ENCODE results near the gene RIMKLA.

Gene RIMKLA

GRCh38 chr1:42433369-42433768 lies 52.8 kb downstream of the RIMKLA start:
- DNase-seq (ENCODE audit: low read depth), result no peak
- TF ChIP-seq CTCF (IDR thresholded peaks at IDR 0.05; ENCODE audit: control insufficient read depth, extremely low read depth, insufficient read depth), result no peak
- no peak overlapping the region for H3K4me3 ChIP-seq (ENCODE audit: low read depth, low read length)

GRCh38 chr1:42434340-42434739 lies 53.7 kb downstream of the RIMKLA start:
- no peak for TF ChIP-seq CTCF (IDR thresholded peaks at IDR 0.05; ENCODE audit: control insufficient read depth, extremely low read depth, insufficient read depth)
- DNase-seq (ENCODE audit: low read depth), result no peak
- H3K4me3 ChIP-seq (ENCODE audit: low read depth, low read length), result no peak overlapping the region

GRCh38 chr1:42439940-42440339 lies 59.3 kb downstream of the RIMKLA start:
- no peak for TF ChIP-seq CTCF (IDR thresholded peaks at IDR 0.05; ENCODE audit: control insufficient read depth, extremely low read depth, insufficient read depth)
- no peak overlapping the region for H3K4me3 ChIP-seq (ENCODE audit: low read depth, low read length)
- no peak for DNase-seq (ENCODE audit: low read depth)

DNA sequence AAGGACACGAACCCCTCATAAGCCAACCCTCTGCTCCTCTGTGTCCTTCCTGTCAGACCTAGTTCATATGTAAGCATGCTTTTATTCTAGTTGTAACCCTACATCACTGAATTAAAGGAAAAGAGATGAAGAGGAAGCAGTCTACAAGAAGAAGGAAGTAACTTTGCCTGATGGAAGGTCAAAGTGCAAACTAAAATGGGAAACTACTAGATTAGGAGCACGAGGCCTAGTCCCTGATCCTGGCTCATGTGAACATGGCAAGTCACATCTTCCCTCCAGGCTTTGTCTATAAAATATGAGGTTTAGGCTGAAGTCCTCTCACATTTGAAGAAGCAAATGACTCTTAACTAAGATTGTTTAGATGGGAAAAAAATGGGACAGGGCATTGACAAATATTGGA lies 62.1 kb downstream of the RIMKLA start:
- no peak overlapping the region for H3K4me3 ChIP-seq (ENCODE audit: low read depth, low read length)
- no peak for TF ChIP-seq CTCF (IDR thresholded peaks at IDR 0.05; ENCODE audit: control insufficient read depth, extremely low read depth, insufficient read depth)
- DNase-seq (ENCODE audit: low read depth), result no peak

GRCh38 chr1:42449256-42449655 lies 68.7 kb downstream of the RIMKLA start:
- no peak for DNase-seq (ENCODE audit: low read depth)
- no peak overlapping the region for H3K4me3 ChIP-seq (ENCODE audit: low read depth, low read length)
- no peak for TF ChIP-seq CTCF (IDR thresholded peaks at IDR 0.05; ENCODE audit: control insufficient read depth, extremely low read depth, insufficient read depth)

DNA sequence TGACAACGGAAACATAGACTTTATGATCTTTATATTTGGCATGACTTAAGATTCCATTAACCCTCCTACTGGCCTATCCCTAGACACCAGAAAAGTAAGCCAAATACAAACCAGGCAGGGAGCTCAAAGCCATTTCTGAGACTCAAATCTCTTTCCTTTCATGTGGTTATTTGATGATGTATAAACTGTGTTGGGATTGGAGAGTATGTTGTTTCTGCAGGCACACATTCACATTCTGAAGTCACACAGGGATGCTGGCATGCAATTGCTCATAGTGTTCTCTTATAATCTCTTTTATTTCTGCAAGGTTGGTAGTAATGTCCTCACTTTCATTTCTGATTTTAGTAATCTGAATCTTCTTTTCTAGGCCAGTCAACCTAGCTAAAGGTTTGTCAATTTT lies 69.5 kb downstream of the RIMKLA start:
- H3K4me3 ChIP-seq (ENCODE audit: low read depth, low read length), result no peak overlapping the region
- DNase-seq (ENCODE audit: low read depth), result no peak
- no peak for TF ChIP-seq CTCF (IDR thresholded peaks at IDR 0.05; ENCODE audit: control insufficient read depth, extremely low read depth, insufficient read depth)

GRCh38 chr1:42453386-42453785 lies 72.8 kb downstream of the RIMKLA start:
- no peak for DNase-seq (ENCODE audit: low read depth)
- no peak overlapping the region for H3K4me3 ChIP-seq (ENCODE audit: low read depth, low read length)
- no peak for TF ChIP-seq CTCF (IDR thresholded peaks at IDR 0.05; ENCODE audit: control insufficient read depth, extremely low read depth, insufficient read depth)

Measured in LNCaP clone FGC (cell line).